GM20431 (cell line): ENCODE data around the gene CELF2.

Experiments used
- in situ Hi-C: fragments of 300-500 bp; cut with MseI, MboI; formaldehyde crosslinking; loops from one replicate; pipeline ENCODE4 v1.15.0; 2020; ENCODE audit warnings: low sequenced_read_pairs; ENCODE audit not compliant: unreplicated experiment

Gene CELF2

GRCh38 chr10:11232222-11232961 is 214.7 kb downstream of the CELF2 start:
- in situ Hi-C loops: no loop called here

DNA sequence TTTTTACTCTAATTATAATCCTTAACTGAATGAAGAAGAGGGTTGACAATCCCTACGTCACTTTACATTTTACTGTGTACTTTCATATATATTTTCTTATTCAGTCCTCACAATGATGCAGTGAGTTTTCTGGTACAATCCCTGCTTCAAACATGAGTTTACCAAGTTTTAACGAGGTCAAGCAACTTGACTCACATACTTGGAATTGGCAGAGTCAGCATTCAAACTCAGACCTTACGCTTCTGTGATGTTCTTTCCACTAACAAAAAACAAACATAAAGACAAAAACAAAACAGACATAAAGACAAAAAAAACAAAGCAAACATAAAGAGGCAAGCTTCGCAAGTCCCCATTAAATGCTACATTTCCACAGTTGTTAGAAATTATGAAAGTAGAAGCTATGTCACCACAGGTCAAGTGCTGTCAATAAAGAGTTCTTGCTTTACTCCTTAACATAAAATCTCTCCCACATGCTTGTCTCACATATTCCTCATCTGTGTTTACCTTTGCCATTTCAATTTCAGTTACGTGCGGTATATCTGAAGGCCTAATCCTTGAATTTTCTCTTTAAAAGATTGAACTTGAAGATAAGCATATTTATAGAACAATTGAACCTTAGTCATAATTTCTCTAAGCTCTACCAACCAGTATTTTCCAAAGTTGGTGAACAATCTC is 217.3 kb downstream of the CELF2 start:
- in situ Hi-C loops: no loop called here

- in situ Hi-C loops: no loop called here
Measured at GRCh38 chr10:11235771-11236170, 218.1 kb downstream of the CELF2 start.

DNA sequence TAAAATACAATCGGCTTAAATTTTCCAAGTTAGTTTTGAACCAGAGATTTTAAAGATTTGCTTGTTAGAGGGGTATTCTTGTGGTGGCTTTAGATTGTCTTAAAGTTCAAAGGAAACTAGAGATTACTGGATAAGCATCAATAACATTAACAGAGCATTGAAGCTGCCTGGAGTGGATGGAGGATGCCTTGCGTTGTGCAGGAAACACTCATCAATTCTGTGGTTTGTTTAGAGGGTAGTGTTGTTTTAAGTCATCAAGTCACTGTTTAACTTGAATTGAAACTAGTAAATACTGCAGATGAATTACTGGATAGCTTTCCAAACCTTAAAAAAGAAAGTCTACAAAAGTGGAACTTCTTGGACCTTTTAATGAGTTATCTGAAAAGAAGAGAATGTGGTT is 218.6 kb downstream of the CELF2 start:
- in situ Hi-C loops: no loop called here

- in situ Hi-C loops: no loop called here
Measured at GRCh38 chr10:11237571-11237970, 219.9 kb downstream of the CELF2 start.

GRCh38 chr10:11238893-11239292 is 221.2 kb downstream of the CELF2 start:
- in situ Hi-C loops: no loop called here

DNA sequence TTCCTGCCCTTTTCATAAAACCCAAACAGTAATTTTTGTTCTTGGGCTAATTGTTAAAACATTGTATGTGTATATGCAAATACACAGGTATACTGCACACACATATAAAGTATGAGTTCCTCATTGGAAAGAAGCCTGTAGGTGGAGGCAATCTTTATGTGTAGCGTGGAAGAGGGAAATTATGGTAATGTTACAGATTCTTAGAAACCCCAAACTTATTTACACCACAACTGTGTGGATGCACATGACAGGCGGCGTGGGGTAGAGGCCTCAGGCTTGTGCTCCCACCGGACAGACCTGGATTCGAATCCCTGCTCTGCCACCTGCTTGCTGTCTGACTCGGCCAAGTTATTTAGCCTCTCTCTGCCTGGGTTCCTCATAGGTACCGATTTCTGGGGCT is 223.0 kb downstream of the CELF2 start:
- in situ Hi-C loops: no loop called here

DNA sequence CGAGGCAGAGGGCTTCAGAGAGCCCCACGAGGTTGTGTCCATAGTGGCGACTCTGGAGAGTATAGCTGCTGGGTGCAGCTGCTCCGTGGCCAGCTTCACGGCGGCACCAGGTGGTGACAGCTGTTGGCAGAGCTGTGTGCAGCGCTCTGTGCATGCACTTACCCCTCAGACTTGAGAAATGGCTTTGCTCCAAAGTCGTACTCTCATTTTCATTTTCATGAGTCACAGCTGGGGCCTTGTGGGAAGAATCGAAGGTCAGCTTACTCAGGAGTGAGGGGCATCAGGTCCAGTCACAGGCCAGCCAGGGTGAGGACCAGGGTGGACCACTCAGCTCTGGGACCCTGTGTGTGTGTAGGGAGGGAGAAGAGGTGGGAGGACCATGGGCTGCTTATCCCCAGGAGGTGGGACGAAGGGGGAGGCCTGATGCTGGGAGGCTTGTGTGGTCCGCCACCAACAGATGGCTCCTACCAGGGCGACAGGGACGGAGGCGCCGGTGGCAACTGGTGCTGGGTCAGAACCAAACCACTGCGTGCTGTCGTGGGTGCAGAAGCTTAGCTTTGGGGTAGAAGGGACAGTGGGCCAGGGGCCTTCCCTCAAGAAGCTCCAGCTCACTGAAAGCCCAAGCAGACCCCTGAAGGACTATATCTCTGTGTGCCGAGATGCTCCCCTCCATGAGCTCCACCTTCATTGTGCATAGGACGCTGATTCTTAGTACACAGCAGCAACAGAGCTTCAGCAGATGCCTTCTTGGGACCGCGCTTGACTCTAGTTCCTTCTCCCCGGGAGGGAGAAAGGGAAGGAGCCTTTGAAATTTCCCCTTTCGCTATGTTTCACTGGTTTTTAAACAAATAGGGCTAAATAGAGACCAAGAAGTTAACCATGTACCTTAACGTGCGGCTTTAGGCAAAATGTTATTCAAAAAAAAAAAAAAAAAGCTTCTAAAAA is 225.0 kb downstream of the CELF2 start:
- in situ Hi-C loops: no loop called here

DNA sequence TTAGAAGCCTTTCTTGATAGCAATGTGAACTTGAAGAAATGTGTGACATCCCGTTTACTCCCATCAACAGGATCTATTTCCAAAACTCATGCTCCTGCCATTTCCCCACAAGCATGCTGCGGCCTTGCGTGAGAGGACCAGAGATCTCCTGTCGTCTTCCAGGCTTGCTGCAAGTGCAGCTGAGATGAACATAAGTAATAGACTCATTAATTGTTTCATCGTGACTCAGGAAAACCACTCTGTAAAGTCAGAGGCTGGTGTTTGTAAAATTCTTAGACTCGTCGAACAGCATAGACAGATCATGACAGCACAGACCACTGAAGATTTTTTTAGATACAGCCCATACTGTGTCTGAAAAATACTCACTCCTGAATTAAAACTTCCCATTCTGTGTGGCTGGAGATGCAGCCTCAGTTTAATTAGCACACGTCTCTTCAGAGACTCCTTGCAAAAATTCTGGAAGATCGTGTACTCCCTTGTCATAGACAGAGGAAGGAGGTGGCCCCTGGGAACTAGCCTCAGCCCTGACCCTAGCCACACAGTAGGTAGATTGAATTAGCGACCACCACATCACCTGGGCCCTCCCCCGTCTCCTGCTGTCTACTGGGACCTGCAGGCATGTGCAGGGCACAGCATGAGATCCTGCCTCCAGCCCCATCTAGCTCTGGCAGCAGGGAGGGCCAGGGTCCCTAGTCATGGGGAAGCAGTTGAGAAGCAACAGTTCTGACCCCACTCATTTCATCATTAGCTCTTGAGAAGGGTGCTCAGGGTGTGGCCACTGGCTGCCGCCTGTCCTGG is 226.0 kb downstream of the CELF2 start:
- in situ Hi-C loops: no loop called here

GRCh38 chr10:11245095-11245479 is 227.4 kb downstream of the CELF2 start:
- in situ Hi-C loops: no loop called here

- in situ Hi-C loops: no loop called here
Measured at GRCh38 chr10:11245510-11245909, 227.8 kb downstream of the CELF2 start.

DNA sequence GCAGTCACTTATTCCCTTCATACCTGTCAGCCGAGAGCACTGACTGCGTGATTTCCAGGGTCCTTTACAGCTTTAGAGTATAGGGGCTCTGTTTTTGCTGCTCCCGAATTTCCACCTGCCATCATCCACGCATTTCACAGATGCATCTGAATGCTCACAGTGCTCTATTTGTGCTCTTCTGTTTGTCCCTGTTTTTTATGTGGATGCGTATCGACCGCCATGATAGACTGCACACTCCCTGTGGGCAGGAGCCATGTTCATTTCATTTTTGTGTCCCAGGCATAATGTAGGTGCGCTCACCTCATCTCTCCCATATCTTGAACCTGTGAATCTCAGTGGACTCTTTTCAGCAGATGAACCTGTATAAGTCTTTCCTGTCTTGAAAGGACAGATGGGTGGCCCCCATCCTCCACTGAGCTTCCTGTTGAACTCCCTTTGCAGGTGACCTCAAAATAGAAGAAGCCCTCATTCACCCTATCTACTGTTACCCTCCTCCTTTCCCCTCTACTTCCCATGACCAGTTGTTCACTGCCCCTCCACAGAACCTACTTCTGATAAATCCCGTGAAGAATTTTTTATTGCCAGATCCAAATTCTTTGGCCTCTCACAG is 228.4 kb downstream of the CELF2 start:
- in situ Hi-C loops: no loop called here

DNA sequence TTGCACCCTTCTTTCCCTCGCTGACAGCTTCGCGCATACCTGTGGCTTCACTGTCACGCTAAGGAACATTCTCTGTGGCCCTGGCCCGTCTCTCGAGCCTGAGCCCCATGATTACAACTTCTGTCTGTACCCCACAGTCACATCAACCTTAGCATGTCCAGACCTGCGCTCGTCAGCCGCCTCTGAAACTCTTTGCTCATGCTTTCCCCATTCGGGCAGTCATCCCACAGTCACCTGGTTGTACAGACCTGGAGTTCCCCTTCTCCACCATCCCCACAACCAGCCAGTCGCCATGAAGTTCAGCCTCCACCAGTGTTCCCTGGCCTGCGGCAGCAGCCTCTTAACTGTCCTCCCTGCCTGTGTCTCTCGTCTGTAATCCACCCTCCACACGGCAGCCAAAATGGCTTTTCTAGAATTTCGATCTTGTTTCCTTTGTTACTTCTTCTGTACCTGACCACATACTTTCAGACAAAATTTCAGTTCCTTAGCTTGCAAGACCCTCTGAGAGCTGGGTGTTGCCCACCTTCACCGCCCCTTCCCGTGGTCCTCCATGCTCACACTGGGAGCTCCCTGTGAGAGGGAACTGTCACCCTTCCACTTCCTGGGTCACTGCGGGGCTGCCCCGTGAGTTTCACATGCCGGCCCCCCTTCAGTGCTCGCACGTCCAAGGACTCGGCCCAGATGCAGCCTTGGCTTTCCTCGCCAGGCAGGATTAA is 229.2 kb downstream of the CELF2 start:
- in situ Hi-C loops: no loop called here

DNA sequence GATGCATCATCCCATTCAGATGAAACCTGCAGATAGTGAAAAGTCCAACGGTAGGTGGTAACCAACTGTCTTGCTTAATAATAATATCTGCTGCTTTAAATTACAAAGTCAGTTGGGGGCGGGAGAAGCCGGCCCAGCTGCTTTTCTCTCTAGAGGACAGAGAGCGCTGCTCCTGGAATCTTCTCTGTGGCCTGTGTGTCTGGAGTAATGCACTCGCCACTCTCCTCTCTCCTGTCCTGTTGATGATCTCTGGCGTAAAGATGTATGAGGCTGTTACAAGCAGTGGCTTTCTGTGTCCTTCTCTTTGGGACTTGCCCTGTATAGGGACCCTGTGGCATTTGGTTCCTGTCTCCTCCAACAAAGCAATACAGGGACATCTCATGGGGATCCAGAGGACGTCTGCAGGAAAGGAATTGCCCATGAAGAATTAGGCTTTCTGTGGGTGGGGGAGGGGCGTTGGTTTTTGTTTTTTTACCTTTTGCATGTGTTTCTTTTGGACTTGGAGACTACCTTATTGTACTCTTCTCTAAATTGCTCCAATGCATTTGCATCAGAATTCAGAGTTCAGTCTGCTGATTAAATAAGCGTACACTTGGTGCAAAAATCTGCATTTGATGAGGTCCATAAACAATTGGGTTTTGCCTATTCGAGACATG is 231.6 kb downstream of the CELF2 start:
- in situ Hi-C loops: no loop called here

DNA sequence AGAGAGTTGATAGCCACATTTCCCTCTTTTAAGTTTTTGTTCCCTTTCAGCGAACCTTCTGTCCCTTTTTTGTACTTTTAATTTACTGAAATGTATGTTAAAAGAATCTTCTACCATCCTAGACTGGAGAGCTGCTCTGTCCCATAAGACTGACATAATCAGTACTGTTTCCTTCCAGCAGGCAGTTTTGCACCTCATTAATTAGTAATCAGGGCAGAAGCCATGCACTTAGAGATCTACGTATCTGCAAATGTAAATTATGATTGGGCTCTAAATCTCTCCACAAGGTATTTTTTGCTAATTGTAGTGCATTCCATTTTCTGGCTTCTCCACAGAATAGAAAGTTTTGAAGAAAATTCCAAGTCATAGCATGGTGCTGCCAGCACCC is 232.1 kb downstream of the CELF2 start:
- in situ Hi-C loops: no loop called here

GRCh38 chr10:11250304-11250703 is 232.6 kb downstream of the CELF2 start:
- in situ Hi-C loops: no loop called here

GRCh38 chr10:11252887-11253286 is 235.2 kb downstream of the CELF2 start:
- in situ Hi-C loops: no loop called here

DNA sequence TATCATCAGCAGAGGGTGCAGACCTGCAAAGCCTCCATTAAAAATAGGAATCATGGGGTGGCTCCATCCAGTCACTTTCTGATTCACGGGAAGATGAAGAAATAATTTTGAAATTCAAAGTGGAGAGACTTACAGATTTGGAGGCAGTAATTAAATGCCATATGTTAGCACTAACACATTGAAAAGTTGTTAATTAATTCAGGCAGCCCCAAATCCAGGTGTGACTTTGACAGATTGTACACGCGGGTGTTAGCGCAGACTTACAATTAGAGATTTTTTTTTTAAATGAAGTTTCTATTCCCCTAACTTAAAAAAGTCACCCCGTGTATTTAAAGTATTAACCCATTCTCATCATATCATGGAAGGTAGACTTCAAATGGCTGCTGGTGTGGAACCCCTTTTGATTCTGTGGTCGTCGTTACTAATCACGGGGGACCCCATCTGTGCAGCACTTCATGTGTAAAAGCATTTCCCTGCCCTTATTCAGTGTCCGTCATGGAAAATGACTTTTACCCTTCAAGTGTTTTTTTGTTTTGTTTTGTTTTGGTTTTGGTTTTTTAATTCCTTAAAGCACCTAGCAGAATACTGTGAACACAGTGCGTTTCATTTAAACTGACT is 235.8 kb downstream of the CELF2 start:
- in situ Hi-C loops: no loop called here
